Smooth muscle cell (in vitro differentiated cells): ENCODE measurements around the gene SDC3. TPM values are rescaled to one million over a fixed set of nuclear protein-coding genes. Genes with fewer than 3 reads are reported as not detected.

Experiments used
- DNase-seq: peaks from one replicate; lab custom pipeline; 2025; ENCODE audit not compliant: unreplicated experiment; lab: John Stamatoyannopoulos, UW
- H2AFZ ChIP-seq: fragments of 200-600 bp; sonication (generic); 2 replicates; pipeline ENCODE4 v1.6.0; 2016; ENCODE audit warnings: antibody characterized with exemption, low read depth, mild to moderate bottlenecking
- H3F3A ChIP-seq: fragments of 200-600 bp; sonication (generic); 2 replicates; pipeline ENCODE4 v1.6.0; 2017; ENCODE audit warnings: antibody characterized with exemption, low read depth
- H3K27ac ChIP-seq: fragments of 200-600 bp; sonication (generic); 2 replicates; pipeline ENCODE4 v1.5.1; 2016; ENCODE audit warnings: low read depth, mild to moderate bottlenecking
- H3K27me3 ChIP-seq: fragments of 200-600 bp; sonication (generic); 2 replicates; pipeline ENCODE4 v1.6.1; 2016; ENCODE audit warnings: low read depth, mild to moderate bottlenecking
- H3K36me3 ChIP-seq: fragments of 200-600 bp; sonication (generic); 2 replicates; pipeline ENCODE4 v1.5.1; 2016; ENCODE audit warnings: low read depth
- H3K4me1 ChIP-seq: fragments of 200-600 bp; sonication (generic); 2 replicates; pipeline ENCODE4 v1.5.1; 2016; ENCODE audit warnings: low read depth
- H3K4me2 ChIP-seq: fragments of 200-600 bp; sonication (generic); 2 replicates; pipeline ENCODE4 v1.6.0; 2016; ENCODE audit warnings: mild to moderate bottlenecking
- H3K4me3 ChIP-seq: fragments of 200-600 bp; sonication (generic); 2 replicates; pipeline ENCODE4 v1.5.1; 2016; ENCODE audit warnings: mild to moderate bottlenecking
- H3K79me2 ChIP-seq: fragments of 200-600 bp; sonication (generic); 2 replicates; pipeline ENCODE4 v1.6.0; 2016; ENCODE audit warnings: low read depth, mild to moderate bottlenecking
- H3K9ac ChIP-seq: fragments of 200-600 bp; sonication (generic); 2 replicates; pipeline ENCODE4 v1.6.0; 2016; ENCODE audit warnings: low read depth
- H3K9me3 ChIP-seq: fragments of 200-600 bp; sonication (generic); replicated peaks from 2 replicates; pipeline ENCODE4 v1.5.1; 2016; ENCODE audit warnings: low read depth
- H4K20me1 ChIP-seq: fragments of 200-600 bp; sonication (generic); 2 replicates; pipeline ENCODE4 v1.6.0; 2016; ENCODE audit warnings: low read depth
- CTCF ChIP-seq: fragments of 200-600 bp; sonication (generic); IDR thresholded peaks from 2 replicates; pipeline ENCODE4 v1.5.1; 2017; ENCODE audit warnings: borderline replicate concordance, mild to moderate bottlenecking, antibody characterized with exemption; ENCODE audit not compliant: insufficient read depth, poor library complexity, severe bottlenecking
- WGBS: methylation state at CpG from one replicate; pipeline ENCODE4 v1.1.7; 2016; ENCODE audit warnings: low lambda C conversion rate; 5-methylcytosine and 5-hydroxymethylcytosine counted together
- polyA plus RNA-seq: library from polyadenylated mRNA; unstranded; fragments of >200 nt; fragmentation: Nextera tagmentation; extraction: Ambion mirVana; gene quantifications from 2 replicates; pipeline ENCODE4 v1.2.1, GENCODE V29; 2016
- total RNA-seq: library from RNA; depleted of rRNA; stranded (reverse); fragments of >200 nt; gene quantifications from 2 replicates; pipeline ENCODE4 v1.2.3, GENCODE V29; 2014

Gene SDC3
- total and polyA plus RNA-seq, 2 experiments from 2014 or later: 46.3 to 112 TPM

GRCh38 chr1:30906631-30907441 is 1.7 kb downstream of the SDC3 start:
- no peak for TF ChIP-seq CTCF
- H3K36me3 ChIP-seq: no peaks in the 10 kb centered on the region
- peak overlapping the region; percentile 95 for H3K4me2 ChIP-seq
- no peak overlapping the region for H2AFZ ChIP-seq
- H3K4me3 ChIP-seq: peak overlapping the region; percentile 67
- H3K9me3 ChIP-seq: no peaks in the 10 kb centered on the region
- H3F3A ChIP-seq: peaks cover 6% of the 10 kb centered on the region
- H3K27ac ChIP-seq: no peak overlapping the region
- peaks cover 25% of the 10 kb centered on the region for H3K4me1 ChIP-seq
- DNase-seq: no peak
- H3K27me3 ChIP-seq: no peaks in the 10 kb centered on the region
- H3K79me2 ChIP-seq: peaks cover 38% of the 10 kb centered on the region
- peaks cover 57% of the 10 kb centered on the region for H4K20me1 ChIP-seq
- H3K9ac ChIP-seq: no peak overlapping the region
- WGBS: 95% methylated on average over 9 of the region's 9 CpGs

- Histone ChIP-seq H3K9me3 (no peaks in the 10 kb centered on the region), H3K4me2 (no peak overlapping the region), H4K20me1 (peaks cover 64% of the 10 kb centered on the region), H3F3A (peaks cover 6% of the 10 kb centered on the region), H3K27me3 (no peaks in the 10 kb centered on the region), H3K9ac (no peak overlapping the region), H3K4me1 (peaks cover 25% of the 10 kb centered on the region), H3K4me3 (no peak overlapping the region), H3K27ac (no peak overlapping the region), H2AFZ (no peak overlapping the region), H3K36me3 (no peaks in the 10 kb centered on the region), H3K79me2 (peaks cover 41% of the 10 kb centered on the region)
- no peak for TF ChIP-seq CTCF
- 78% methylated on average over 9 of the region's 9 CpGs for WGBS
- DNase-seq: no peak
Measured at GRCh38 chr1:30905916-30906620, 2.5 kb downstream of the SDC3 start.

GRCh38 chr1:30905403-30905802 is 3.2 kb downstream of the SDC3 start:
- no peak overlapping the region for H2AFZ ChIP-seq
- H4K20me1 ChIP-seq: peaks cover 71% of the 10 kb centered on the region
- H3K9me3 ChIP-seq: no peaks in the 10 kb centered on the region
- H3K36me3 ChIP-seq: no peaks in the 10 kb centered on the region
- H3K79me2 ChIP-seq: peaks cover 42% of the 10 kb centered on the region
- H3K4me2 ChIP-seq: no peak overlapping the region
- no peak overlapping the region for H3K4me3 ChIP-seq
- WGBS: 81% methylated on average over 1 of the region's 1 CpG
- peaks cover 25% of the 10 kb centered on the region for H3K4me1 ChIP-seq
- no peak for TF ChIP-seq CTCF
- H3F3A ChIP-seq: peaks cover 6% of the 10 kb centered on the region
- no peak overlapping the region for H3K27ac ChIP-seq
- H3K27me3 ChIP-seq: no peaks in the 10 kb centered on the region
- H3K9ac ChIP-seq: no peak overlapping the region
- no peak for DNase-seq

- Histone ChIP-seq H3K4me2 (no peak overlapping the region), H3K9me3 (no peaks in the 10 kb centered on the region), H3K36me3 (no peaks in the 10 kb centered on the region), H3K79me2 (peaks cover 42% of the 10 kb centered on the region), H2AFZ (no peak overlapping the region), H3F3A (peaks cover 6% of the 10 kb centered on the region), H3K9ac (no peak overlapping the region), H3K4me3 (no peak overlapping the region), H3K27me3 (no peaks in the 10 kb centered on the region), H3K4me1 (peaks cover 24% of the 10 kb centered on the region), H3K27ac (no peak overlapping the region), H4K20me1 (peaks cover 75% of the 10 kb centered on the region)
- TF ChIP-seq CTCF: no peak
- 83% methylated on average over 1 of the region's 1 CpG for WGBS
- no peak for DNase-seq
Measured at GRCh38 chr1:30904962-30905335, 3.6 kb downstream of the SDC3 start.
